Upper lobe of left lung (tissue), 6 donors: Measurements from ENCODE around the gene SHC1. TPM values are rescaled to one million over a fixed set of nuclear protein-coding genes. Genes with fewer than 3 reads are reported as not detected.

Experiments used
- ATAC-seq, 2 donors: fragments of 200-7000 bp; cut with Tn5 transposase; one replicate each; pipeline ENCODE4 v1.9.1; 2022; ENCODE audit warnings: mild to moderate bottlenecking in 2 of 2, moderate library complexity in 2 of 2; ENCODE audit not compliant: low FRiP score in 2 of 2
- DNase-seq, 2 donors: peaks; one replicate each; pipeline ENCODE4 v3.0.0-alpha.2; 2019 to 2020
- H3K27ac ChIP-seq, 4 donors: fragments of 200-600 bp; sonication (generic); one replicate each; pipeline ENCODE4 v1.5.1; 2016 to 2019
- H3K27me3 ChIP-seq, 4 donors: fragments of 200-600 bp; sonication (generic); one replicate each; pipeline ENCODE4 v1.5.1; 2017 to 2019
- H3K36me3 ChIP-seq, 4 donors: fragments of 200-600 bp; sonication (generic); one replicate each; pipeline ENCODE4 v1.5.1; 2016 to 2019
- H3K4me1 ChIP-seq, 4 donors: fragments of 200-600 bp; sonication (generic); one replicate each; pipeline ENCODE4 v1.5.1; 2018 to 2019
- H3K4me3 ChIP-seq, 4 donors: fragments of 200-600 bp; sonication (generic); one replicate each; pipeline ENCODE4 v1.5.1; 2017 to 2019; ENCODE audit warnings: mild to moderate bottlenecking in 2 of 4, moderate library complexity in 1 of 4
- H3K9me3 ChIP-seq, 4 donors: fragments of 200-600 bp; sonication (generic); one replicate each; pipeline ENCODE4 v1.5.1; 2018 to 2019
- CTCF ChIP-seq, 6 experiments: fragments of 450-650 bp in 4 of 6; fragments of 200-600 bp in 2 of 6; sonication (generic) in 2 of 6; IDR thresholded peaks; one replicate each; pipeline ENCODE4 v1.5.1; 2016 to 2019; ENCODE audit warnings: antibody characterized with exemption in 6 of 6
- EP300 ChIP-seq, 4 donors: sonication (generic); formaldehyde crosslinking; IDR thresholded peaks; one replicate each; pipeline ENCODE4 v1.5.1; 2017; ENCODE audit warnings: antibody characterized with exemption in 4 of 4, control low read depth in 2 of 4
- POLR2A ChIP-seq, 4 donors: fragments of 450-650 bp; IDR thresholded peaks; one replicate each; pipeline ENCODE4 v1.5.1; 2016 to 2017; ENCODE audit warnings: antibody characterized with exemption in 4 of 4, mild to moderate bottlenecking in 2 of 4
- POLR2AphosphoS5 ChIP-seq, 2 donors: sonication (generic); formaldehyde crosslinking; IDR thresholded peaks; one replicate each; pipeline ENCODE4 v1.5.1; 2017; ENCODE audit warnings: antibody characterized with exemption in 2 of 2
- WGBS, 2 donors: methylation state at CpG; one replicate each; pipeline ENCODE4 v1.1.5; 2017 to 2018; 5-methylcytosine and 5-hydroxymethylcytosine counted together
- total RNA-seq, 6 donors: library from RNA; depleted of rRNA in 4 of 6; stranded (reverse); fragments of >200 nt in 4 of 6; gene quantifications; one replicate each; pipeline versions ENCODE4 v1.1.0 to v1.2.1, GENCODE V29; 2016 to 2021
- donor health status: DM: no; HTN: no; CAD: no; lungs with moderate emphysema.
- donor health status: DM: no; HTN: yes; CAD: no; lungs with severe emphysema.

Gene SHC1
- total RNA-seq, 6 donors from 2014 or later = 55.5 to 130 (median 69.1) TPM

GRCh38 chr1:154975409-154976059 is 5.0 kb upstream of the SHC1 start:
- H3K27me3 ChIP-seq = no peaks in the 10 kb centered on the region
- TF ChIP-seq POLR2A (IDR thresholded peaks at IDR 0.05) (peak in 1 of 4 donors; percentile 24), EP300 (IDR thresholded peaks at IDR 0.05) (no peak), POLR2AphosphoS5 (IDR thresholded peaks at IDR 0.05) (peak in 1 of 2 donors; percentile 49)
- peak overlapping the region; percentile 48 to 74 (median 63) for H3K4me3 ChIP-seq
- H3K9me3 ChIP-seq = no peaks in the 10 kb centered on the region
- H3K27ac ChIP-seq = peak overlapping the region; percentile 97 to 99 (median 98)
- 0 to 1% methylated on average over 20 to 24 of the region's 24 CpGs for WGBS, 2 donors
- ATAC-seq = no peak
- H3K4me1 ChIP-seq = peaks cover 24 to 39% (median 35%) of the 10 kb centered on the region in 4 donors
- DNase-seq = peak; percentile 64 to 89
- H3K36me3 ChIP-seq = peaks cover 0 to 4% (median 2%) of the 10 kb centered on the region in 4 donors

- WGBS, 2 donors = 0% methylated on average over 29 to 30 of the region's 30 CpGs
- H3K4me1 ChIP-seq = peaks cover 30 to 46% (median 41%) of the 10 kb centered on the region in 4 donors
- no peaks in the 10 kb centered on the region for H3K9me3 ChIP-seq
- H3K36me3 ChIP-seq = peaks cover 0 to 4% (median 2%) of the 10 kb centered on the region in 4 donors
- ATAC-seq = peak; percentile 79 to 81
- DNase-seq = peak in 1 of 2 donors; percentile 93
- H3K4me3 ChIP-seq = peak overlapping the region; percentile 48 to 74 (median 63)
- peak; percentile 53 to 75 for TF ChIP-seq POLR2AphosphoS5 (IDR thresholded peaks at IDR 0.05)
- TF ChIP-seq CTCF (IDR thresholded peaks at IDR 0.05) = no peak
- peak in 2 of 4 donors; percentile 74 to 90 for TF ChIP-seq POLR2A (IDR thresholded peaks at IDR 0.05)
- TF ChIP-seq EP300 (IDR thresholded peaks at IDR 0.05) = no peak
- H3K27ac ChIP-seq = peak overlapping the region; percentile 97 to 99 (median 98)
- H3K27me3 ChIP-seq = no peaks in the 10 kb centered on the region
These were observed 4.4 kb upstream of the SHC1 start for GRCh38 chr1:154974808-154975408.

GRCh38 chr1:154974102-154974807 is 3.7 kb upstream of the SHC1 start, which contains the start of gene CKS1B:
Gene CKS1B, plus strand, starts transcription at chr1:154974681. Its CDS starts 65 bp downstream, at chr1:154974746.
- Histone ChIP-seq H3K9me3 (no peaks in the 10 kb centered on the region), H3K4me1 (peaks cover 36 to 52% (median 48%) of the 10 kb centered on the region in 4 donors), H3K27me3 (no peaks in the 10 kb centered on the region), H3K36me3 (peaks cover 0 to 3% (median under 1%) of the 10 kb centered on the region in 4 donors), H3K27ac (peak within 1 kb of the TSS; percentile 97 to 99 (median 98)), H3K4me3 (peak within 1 kb of the TSS; percentile 48 to 74 (median 63))
- TF ChIP-seq CTCF (IDR thresholded peaks at IDR 0.05) (peak in 1 of 6 experiments; percentile 14), EP300 (IDR thresholded peaks at IDR 0.05) (no peak), POLR2A (IDR thresholded peaks at IDR 0.05) (peak in 3 of 4 donors; percentile 18 to 83 (median 44)), POLR2AphosphoS5 (IDR thresholded peaks at IDR 0.05) (peak; percentile 23 to 72)
- ATAC-seq (peak; percentile 92 to 95), DNase-seq (peak; percentile 93 to 97)
- 1% methylated on average over 45 to 47 of the region's 47 CpGs for WGBS, 2 donors

GRCh38 chr1:154973344-154974101 is 3.0 kb upstream of the SHC1 start:
- peaks cover 0 to 9% (median 4%) of the 10 kb centered on the region in 4 donors for H3K36me3 ChIP-seq
- peak; percentile 80 to 88 for ATAC-seq
- WGBS, 2 donors = 3 to 6% methylated on average over 35 to 37 of the region's 37 CpGs
- no peaks in the 10 kb centered on the region for H3K9me3 ChIP-seq
- peaks cover 44 to 59% (median 55%) of the 10 kb centered on the region in 4 donors for H3K4me1 ChIP-seq
- peak in 1 of 2 donors; percentile 97 for DNase-seq
- H3K27me3 ChIP-seq = no peaks in the 10 kb centered on the region
- peak in 2 of 4 donors; percentile 44 to 59 for TF ChIP-seq POLR2A (IDR thresholded peaks at IDR 0.05)
- peak in 1 of 6 experiments; percentile 6 for TF ChIP-seq CTCF (IDR thresholded peaks at IDR 0.05)
- TF ChIP-seq POLR2AphosphoS5 (IDR thresholded peaks at IDR 0.05) = peak; percentile 64 to 86
- peak in 1 of 4 donors; percentile 0 for TF ChIP-seq EP300 (IDR thresholded peaks at IDR 0.05)
- H3K27ac ChIP-seq = peak overlapping the region; percentile 97 to 99 (median 98)
- H3K4me3 ChIP-seq = peak overlapping the region; percentile 26 to 74 (median 63)
